KG1 (cell line): ENCODE data around the gene PASK.
"Not testable (repeated sequence)": the region's sequence is repeated elsewhere in the genome, so short reads cannot be mapped to it uniquely, and the experiment has no call there.

ENCODE experiments used
- DNase-seq: peaks from one replicate; lab custom pipeline; 2025; lab: John Stamatoyannopoulos, UW

The PASK gene

GRCh38 chr2:241103176-241103595 lies 46.1 kb downstream of the PASK start:
- DNase-seq = no peak

- peak; percentile 84 for DNase-seq
Measured at GRCh38 chr2:241102239-241102803, 47.0 kb downstream of the PASK start, which contains the start of gene MTERF4. TSS of gene MTERF4 (minus strand) at chr2:241102287. CDS start at chr2:241102273, 14 bp downstream.

- no peak for DNase-seq
Measured at GRCh38 chr2:241099246-241099645, 50.0 kb downstream of the PASK start.

GRCh38 chr2:241096979-241097378 lies 52.3 kb downstream of the PASK start:
- no peak for DNase-seq

GRCh38 chr2:241095594-241096290 lies 53.5 kb downstream of the PASK start:
- DNase-seq = no peak

- no peak for DNase-seq
Measured at GRCh38 chr2:241094924-241095420, 54.3 kb downstream of the PASK start.

GRCh38 chr2:241094172-241094571 lies 55.1 kb downstream of the PASK start:
- no peak for DNase-seq

GRCh38 chr2:241093133-241093781 lies 56.0 kb downstream of the PASK start:
- DNase-seq = not testable (repeated sequence)

GRCh38 chr2:241092677-241093076 lies 56.6 kb downstream of the PASK start:
- DNase-seq = no peak

- no peak for DNase-seq
Measured at GRCh38 chr2:241091734-241092445, 57.4 kb downstream of the PASK start.

GRCh38 chr2:241091201-241091600 lies 58.1 kb downstream of the PASK start:
- no peak for DNase-seq

- DNase-seq = no peak
Measured at GRCh38 chr2:241088791-241089732, 60.2 kb downstream of the PASK start.

- no peak for DNase-seq
Measured at GRCh38 chr2:241088376-241088775, 60.9 kb downstream of the PASK start.

GRCh38 chr2:241087420-241088268 lies 61.6 kb downstream of the PASK start:
- DNase-seq = no peak

GRCh38 chr2:241084856-241085444 lies 64.3 kb downstream of the PASK start:
- DNase-seq = no peak

GRCh38 chr2:241083091-241083415 lies 66.2 kb downstream of the PASK start:
- DNase-seq = no peak

GRCh38 chr2:241082341-241083090 lies 66.8 kb downstream of the PASK start:
- no peak for DNase-seq

GRCh38 chr2:241081643-241082340 lies 67.5 kb downstream of the PASK start:
- DNase-seq = no peak

GRCh38 chr2:241081190-241081642 lies 68.1 kb downstream of the PASK start:
- DNase-seq = no peak
